IMR-90 (cell line): ENCODE data around the gene PMM1. TPM values are rescaled to one million over a fixed set of nuclear protein-coding genes. Genes with fewer than 3 reads are reported as not detected.

Experiments used
- ATAC-seq: fragments of 200-7000 bp; cut with Tn5 transposase; 2 replicates; pipeline ENCODE4 v1.9.1; 2020; ENCODE audit warnings: low read depth, mild to moderate bottlenecking, moderate library complexity
- BruUV-seq: library from RNA; stranded (reverse); fragments of 400-500 nt; replicated peaks from 2 replicates; lab custom pipeline; 2021; lab: Mats Ljungman, UMichigan
- CTCF ChIA-PET: fragments of 300-600 bp; formaldehyde crosslinking; extraction: SDS; loops from one replicate; lab custom pipeline; 2021; ENCODE audit warnings: antibody characterized with exemption; lab: Yijun Ruan, JAX
- POLR2A ChIA-PET: fragments of 300-600 bp; sonication (Branson Sonifier 250); formaldehyde crosslinking; loops from one replicate; lab custom pipeline; 2022; ENCODE audit warnings: antibody characterized with exemption; ENCODE audit not compliant: unreplicated experiment; lab: Charles Lee
- DNase-seq: peaks from one replicate; pipeline ENCODE4 v3.0.0; 2013
- H2AFZ ChIP-seq: replicated peaks from 2 replicates; pipeline ENCODE3; 2013; ENCODE audit warnings: low read length, mild to moderate bottlenecking; ENCODE audit not compliant: poor library complexity
- H2AK5ac ChIP-seq: 2 replicates; pipeline ENCODE4 v1.6.1; 2013; ENCODE audit warnings: low read depth, low read length, inconsistent platforms
- H2AK9ac ChIP-seq: replicated peaks from 2 replicates; pipeline ENCODE3; 2013; ENCODE audit warnings: mild to moderate bottlenecking, low read depth, low read length, moderate library complexity; ENCODE audit not compliant: poor library complexity
- H2BK120ac ChIP-seq: 2 replicates; pipeline ENCODE4 v1.6.1; 2013; ENCODE audit warnings: low read depth, low read length, inconsistent platforms
- H2BK15ac ChIP-seq: 3 replicates; pipeline ENCODE4 v1.6.1; 2013; ENCODE audit warnings: low read depth, low read length, inconsistent platforms
- H2BK20ac ChIP-seq: 2 replicates; pipeline ENCODE4 v1.6.1; 2013; ENCODE audit warnings: low read depth, mild to moderate bottlenecking, inconsistent platforms, low read length, moderate library complexity
- H2BK5ac ChIP-seq: 2 replicates; pipeline ENCODE4 v1.6.1; 2013; ENCODE audit warnings: mild to moderate bottlenecking, low read depth, low read length, inconsistent platforms; ENCODE audit not compliant: poor library complexity, severe bottlenecking
- H3K14ac ChIP-seq: replicated peaks from 2 replicates; pipeline ENCODE4 v1.6.1; 2013; ENCODE audit warnings: low read depth, low read length, inconsistent platforms
- H3K18ac ChIP-seq: 2 replicates; pipeline ENCODE4 v1.6.1; 2013; ENCODE audit warnings: low read depth, low read length, control low read depth
- H3K23ac ChIP-seq: 2 replicates; pipeline ENCODE4 v1.6.1; 2013; ENCODE audit warnings: low read depth, low read length, inconsistent platforms
- H3K27ac ChIP-seq: 2 replicates; pipeline ENCODE4 v1.5.1; 2013; ENCODE audit warnings: mild to moderate bottlenecking, control low read depth, low read length; ENCODE audit not compliant: insufficient read depth
- H3K27me3 ChIP-seq: 2 replicates; pipeline ENCODE4 v1.6.1; 2013; ENCODE audit warnings: low read length; ENCODE audit not compliant: control insufficient read depth, insufficient read depth
- H3K36me3 ChIP-seq: 2 replicates; pipeline ENCODE4 v1.6.1; 2013; ENCODE audit warnings: low read length, mixed read lengths; ENCODE audit not compliant: control insufficient read depth, insufficient read depth
- H3K4ac ChIP-seq: 2 replicates; pipeline ENCODE4 v1.6.1; 2013; ENCODE audit warnings: low read depth, low read length, inconsistent platforms
- H3K4me1 ChIP-seq: 2 replicates; pipeline ENCODE4 v1.6.1; 2013; ENCODE audit warnings: low read length, mixed read lengths; ENCODE audit not compliant: control insufficient read depth, insufficient read depth
- H3K4me2 ChIP-seq: 2 replicates; pipeline ENCODE4 v1.6.1; 2013; ENCODE audit warnings: low read depth, mild to moderate bottlenecking, control low read depth, low read length, moderate library complexity
- H3K4me3 ChIP-seq: 2 replicates; pipeline ENCODE4 v1.5.1; 2013; ENCODE audit warnings: low read depth, mild to moderate bottlenecking, control low read depth, low read length, moderate library complexity; ENCODE audit not compliant: insufficient read depth
- H3K56ac ChIP-seq: 2 replicates; pipeline ENCODE4 v1.6.1; 2013; ENCODE audit warnings: low read length, inconsistent platforms; ENCODE audit not compliant: insufficient read depth; ENCODE audit errors: extremely low read depth
- H3K79me1 ChIP-seq, 2 experiments: 2 replicates each; pipeline ENCODE4 v1.6.1; 2013; ENCODE audit warnings: low read length in 2 of 2, inconsistent platforms in 1 of 2, low read depth in 1 of 2
- H3K9ac ChIP-seq: 2 replicates; pipeline ENCODE4 v1.6.1; 2013; ENCODE audit warnings: low read depth, low read length, control low read depth
- H3K9me1 ChIP-seq: 2 replicates; pipeline ENCODE4 v1.6.1; 2013; ENCODE audit warnings: low read length, inconsistent platforms; ENCODE audit not compliant: insufficient read depth
- H3K9me3 ChIP-seq: 2 replicates; pipeline ENCODE4 v1.6.1; 2013; ENCODE audit warnings: low read length; ENCODE audit not compliant: control insufficient read depth, insufficient read depth
- H4K20me1 ChIP-seq: 2 replicates; pipeline ENCODE4 v1.6.1; 2013; ENCODE audit warnings: low read length, inconsistent platforms; ENCODE audit not compliant: insufficient read depth
- H4K5ac ChIP-seq: 2 replicates; pipeline ENCODE4 v1.6.1; 2013; ENCODE audit warnings: mild to moderate bottlenecking, low read depth, low read length, control low read depth
- H4K8ac ChIP-seq, 2 experiments: 2 replicates each; pipeline ENCODE4 v1.6.1; 2013; ENCODE audit warnings: low read depth in 2 of 2, low read length in 2 of 2, control low read depth in 1 of 2, inconsistent platforms in 1 of 2
- H4K91ac ChIP-seq: 2 replicates; pipeline ENCODE4 v1.6.1; 2013; ENCODE audit warnings: low read depth, low read length, inconsistent platforms; ENCODE audit not compliant: insufficient read depth
- BHLHE40 ChIP-seq: fragments of 150-350 bp; IDR thresholded peaks from 2 replicates; pipeline ENCODE4 v1.6.1; 2016; ENCODE audit warnings: mild to moderate bottlenecking, low read depth, low read length
- CEBPB ChIP-seq: IDR thresholded peaks from 2 replicates; pipeline ENCODE4 v1.6.1; 2012; ENCODE audit warnings: low read depth, low read length, improper control_type of control experiment
- FOS ChIP-seq: fragments of 150-350 bp; IDR thresholded peaks from 2 replicates; pipeline ENCODE4 v1.6.1; 2016; ENCODE audit warnings: low read depth, low read length
- MAFK ChIP-seq: IDR thresholded peaks from 2 replicates; pipeline ENCODE4 v1.6.1; 2012; ENCODE audit warnings: low read depth, low read length, improper control_type of control experiment
- POLR2A ChIP-seq: IDR thresholded peaks from 2 replicates; pipeline ENCODE4 v1.6.1; 2012; ENCODE audit warnings: mild to moderate bottlenecking, low read depth, low read length
- RAD21 ChIP-seq: IDR thresholded peaks from 2 replicates; pipeline ENCODE4 v1.6.1; 2012; ENCODE audit warnings: low read length, improper control_type of control experiment
- RCOR1 ChIP-seq: IDR thresholded peaks from 2 replicates; pipeline ENCODE4 v1.6.1; 2012; ENCODE audit warnings: mild to moderate bottlenecking, low read length, improper control_type of control experiment; ENCODE audit not compliant: insufficient replicate concordance
- RFX5 ChIP-seq: IDR thresholded peaks from 2 replicates; pipeline ENCODE4 v1.8.0; 2012; ENCODE audit warnings: low read depth, mild to moderate bottlenecking, low read length, moderate library complexity
- USF2 ChIP-seq: fragments of 150-350 bp; IDR thresholded peaks from 2 replicates; pipeline ENCODE4 v1.6.1; 2017; ENCODE audit warnings: mild to moderate bottlenecking, antibody characterized with exemption, low read length, low read depth
- WGBS, 2 experiments: methylation state at CpG; one replicate each; pipeline versions ENCODE4 v1.1.5 to v1.1.7; 2013; ENCODE audit warnings: missing lambda C conversion rate in 2 of 2; ENCODE audit not compliant: insufficient read length in 1 of 2; ENCODE audit errors: extremely low coverage in 2 of 2; 5-methylcytosine and 5-hydroxymethylcytosine counted together
- dilution Hi-C: fragments of 300-500 bp; cut with HindIII; formaldehyde crosslinking; loops from one replicate; pipeline ENCODE4 v1.14.3; 2018; ENCODE audit warnings: low sequenced_read_pairs; ENCODE audit not compliant: unreplicated experiment
- in situ Hi-C: fragments of 300-500 bp; cut with MboI; formaldehyde crosslinking; loops from 3 replicates; pipeline ENCODE4 v1.14.3; 2019; ENCODE audit warnings: low sequenced_read_pairs, inconsistent platforms, mixed read lengths
- intact Hi-C: fragments of 100-400 bp; cut with micrococcal nuclease; formaldehyde crosslinking; loops from 2 replicates; pipeline ENCODE4 v1.10.0; 2022
- polyA plus RNA-seq, 3 experiments: library from polyadenylated mRNA; depleted of rRNA; stranded (reverse); fragments of >200 nt; gene quantifications; 2 replicates each; pipeline ENCODE4 v1.2.3, GENCODE V29; 2012; ENCODE audit warnings: low replicate concordance in 1 of 3
- total RNA-seq: library from RNA; depleted of rRNA; stranded (reverse); fragments of >200 nt; gene quantifications from 2 replicates; pipeline ENCODE4 v1.2.3, GENCODE V29; 2012

PMM1 gene
- total and polyA plus RNA-seq, 2 of the 4 experiments (the other 2 are of a cell fraction) = 22.8 to 92.8 TPM

GRCh38 chr22:41582694-41583093, 6.9 kb downstream of the PMM1 start:
- peaks cover 3% of the 10 kb centered on the region; the same call in 1 of the 2 replicates for H4K20me1 ChIP-seq
- no peak overlapping the region for H2BK120ac ChIP-seq
- dilution Hi-C loops (no loop called here), in situ Hi-C loops (no loop called here), intact Hi-C loops (no loop called here)
- H3K27ac ChIP-seq = no peak overlapping the region
- no peak overlapping the region for H4K8ac ChIP-seq
- H4K5ac ChIP-seq = no peak overlapping the region
- H3K56ac ChIP-seq = no peak overlapping the region
- no peak overlapping the region for H3K23ac ChIP-seq
- no peak overlapping the region for H3K14ac ChIP-seq
- ATAC-seq = no peak
- H2BK5ac ChIP-seq = no peak overlapping the region
- no peak overlapping the region for H4K91ac ChIP-seq
- H3K18ac ChIP-seq = no peak overlapping the region
- H2BK20ac ChIP-seq = no peak overlapping the region
- no peaks in the 10 kb centered on the region for H3K4me1 ChIP-seq
- TF ChIP-seq RFX5 (no peak), RCOR1 (no peak), RAD21 (no peak), FOS (no peak), CEBPB (no peak), MAFK (no peak), USF2 (no peak), BHLHE40 (no peak), POLR2A (no peak)
- peaks cover 23 to 52% of the 10 kb centered on the region in 2 experiments for H3K79me1 ChIP-seq
- H3K4ac ChIP-seq = no peak overlapping the region
- BruUV-seq = no TSS peak
- H2AK5ac ChIP-seq = no peak overlapping the region
- H3K4me2 ChIP-seq = no peak overlapping the region
- no peaks in the 10 kb centered on the region for H3K27me3 ChIP-seq
- 85% methylated on average over 6 of the region's 8 CpGs; no CpG with 5 or more reads in 1 of the 2 experiments for WGBS, 2 experiments
- no peaks in the 10 kb centered on the region; the same call in 1 of the 2 replicates for H3K9me1 ChIP-seq
- ChIA-PET CTCF (no interaction called here), POLR2A (interaction anchor here (0.5 kb wide), 1 partner anchor 16 kb away, joined by 3 read pairs; no protein-coding TSS in a partner anchor)
- peaks cover 49% of the 10 kb centered on the region for H3K36me3 ChIP-seq
- H3K9me3 ChIP-seq = no peaks in the 10 kb centered on the region
- H2AK9ac ChIP-seq = no peak overlapping the region
- H2AFZ ChIP-seq = no peak overlapping the region
- no peak for DNase-seq
- H2BK15ac ChIP-seq = no peak overlapping the region
- no peak overlapping the region for H3K9ac ChIP-seq
- no peak overlapping the region for H3K4me3 ChIP-seq
